ENCODE measurements around the gene MUC4.

The MUC4 gene

DNA sequence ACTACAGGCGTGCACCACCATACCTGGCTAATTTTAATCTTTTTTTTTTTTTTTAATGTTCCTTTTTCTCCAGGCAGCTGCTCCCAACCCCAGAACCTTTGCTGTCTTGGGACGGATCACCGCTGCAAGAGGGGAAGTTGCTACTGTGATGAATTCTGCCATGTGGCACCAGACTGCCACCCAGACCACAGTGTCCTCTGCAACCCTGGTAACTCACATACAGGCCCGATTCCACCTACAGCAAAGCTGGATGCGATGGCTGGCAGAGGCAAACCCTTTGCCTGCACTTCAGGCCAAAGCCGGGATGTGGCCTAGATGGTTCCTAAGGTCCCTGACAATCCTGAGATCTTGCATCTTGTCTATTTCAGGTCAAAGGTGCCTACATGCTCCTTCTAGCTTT is 103.7 kb downstream of the MUC4 start:
- H3K9me3 ChIP-seq (ENCODE audit: low read length): no peaks in the 10 kb centered on the region
- no peak overlapping the region for H3K27ac ChIP-seq (ENCODE audit: low read depth, low read length, poor library complexity, severe bottlenecking)
- no peak for TF ChIP-seq EZH2 (IDR thresholded peaks at IDR 0.05; ENCODE audit: borderline replicate concordance, low read length)
- TF ChIP-seq, protein P1, sequence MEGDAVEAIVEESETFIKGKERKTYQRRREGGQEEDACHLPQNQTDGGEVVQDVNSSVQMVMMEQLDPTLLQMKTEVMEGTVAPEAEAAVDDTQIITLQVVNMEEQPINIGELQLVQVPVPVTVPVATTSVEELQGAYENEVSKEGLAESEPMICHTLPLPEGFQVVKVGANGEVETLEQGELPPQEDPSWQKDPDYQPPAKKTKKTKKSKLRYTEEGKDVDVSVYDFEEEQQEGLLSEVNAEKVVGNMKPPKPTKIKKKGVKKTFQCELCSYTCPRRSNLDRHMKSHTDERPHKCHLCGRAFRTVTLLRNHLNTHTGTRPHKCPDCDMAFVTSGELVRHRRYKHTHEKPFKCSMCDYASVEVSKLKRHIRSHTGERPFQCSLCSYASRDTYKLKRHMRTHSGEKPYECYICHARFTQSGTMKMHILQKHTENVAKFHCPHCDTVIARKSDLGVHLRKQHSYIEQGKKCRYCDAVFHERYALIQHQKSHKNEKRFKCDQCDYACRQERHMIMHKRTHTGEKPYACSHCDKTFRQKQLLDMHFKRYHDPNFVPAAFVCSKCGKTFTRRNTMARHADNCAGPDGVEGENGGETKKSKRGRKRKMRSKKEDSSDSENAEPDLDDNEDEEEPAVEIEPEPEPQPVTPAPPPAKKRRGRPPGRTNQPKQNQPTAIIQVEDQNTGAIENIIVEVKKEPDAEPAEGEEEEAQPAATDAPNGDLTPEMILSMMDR (IDR thresholded peaks at IDR 0.05; ENCODE audit: low read length): no peak
- H3K9me2 ChIP-seq (ENCODE audit: low read depth, low read length): no peaks in the 10 kb centered on the region
- H3F3A ChIP-seq (ENCODE audit: insufficient read depth, low read length): no peaks in the 10 kb centered on the region
- H2AFZ ChIP-seq (ENCODE audit: low read length): no peak overlapping the region
- no peaks in the 10 kb centered on the region for H3K4me1 ChIP-seq (ENCODE audit: insufficient read depth, low read length, severe bottlenecking)
- H4K20me1 ChIP-seq (ENCODE audit: insufficient read depth, low read length): no peaks in the 10 kb centered on the region
- no peaks in the 10 kb centered on the region for H3K79me2 ChIP-seq (ENCODE audit: insufficient read depth, low read length)
- peaks cover 17% of the 10 kb centered on the region; the same call in 1 of the 2 replicates for H3K27me3 ChIP-seq (ENCODE audit: insufficient read depth, low read length)
- no peak overlapping the region for H3K9ac ChIP-seq (ENCODE audit: low read length)
- no peak overlapping the region for H3K4me3 ChIP-seq (ENCODE audit: low read depth, low read length, poor library complexity, severe bottlenecking)
- H3K36me3 ChIP-seq (ENCODE audit: insufficient read depth, low read length): no peaks in the 10 kb centered on the region
- no peak overlapping the region for H3K4me2 ChIP-seq (ENCODE audit: low read length)

DNA sequence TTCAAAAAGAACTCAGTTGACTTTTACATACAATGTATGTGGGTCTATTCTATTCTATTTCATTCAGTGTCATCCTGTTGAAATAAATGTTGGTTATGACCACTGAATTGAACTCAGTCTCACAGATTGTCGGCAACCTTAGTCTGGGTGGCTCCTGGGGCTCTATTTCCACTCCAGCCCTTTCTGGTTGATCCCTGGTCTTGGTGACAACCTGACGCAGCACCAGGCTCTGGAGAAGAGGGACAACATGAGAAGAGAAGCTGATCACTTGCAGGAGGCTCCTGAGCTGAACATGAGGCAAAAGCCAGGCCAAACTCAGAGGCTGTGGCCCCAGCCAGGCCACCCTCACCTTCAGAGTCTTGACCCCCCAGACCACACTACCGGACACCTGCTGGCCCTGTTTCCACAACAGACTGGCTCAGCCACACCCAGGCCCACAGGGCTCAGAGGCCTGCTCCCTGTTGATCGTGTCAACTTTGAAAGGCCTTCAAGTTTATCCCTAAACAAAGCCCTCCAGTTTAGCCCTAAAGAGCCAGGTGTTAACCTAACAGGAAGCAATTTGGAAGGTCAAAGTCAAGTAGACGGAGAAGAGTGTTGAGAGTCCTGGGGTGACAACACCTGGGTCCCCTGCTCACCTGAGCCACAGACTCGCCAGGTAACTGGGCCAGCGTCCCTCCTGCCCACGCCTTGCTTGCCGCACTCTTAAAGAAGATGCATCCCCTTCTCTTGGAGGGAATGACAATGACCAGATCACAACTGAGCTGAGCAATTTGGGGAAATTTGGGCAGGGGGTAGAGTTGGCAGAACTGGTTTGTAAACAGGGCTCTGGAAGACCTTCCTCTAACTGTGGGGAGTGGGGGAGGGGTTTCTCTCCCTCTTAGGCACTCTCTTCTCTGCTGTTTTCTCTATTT is 106.4 kb downstream of the MUC4 start:
- Histone ChIP-seq H3K9me3 (ENCODE audit: low read length) (no peaks in the 10 kb centered on the region), H3K9ac (ENCODE audit: low read length) (no peak overlapping the region), H3K9me2 (ENCODE audit: low read depth, low read length) (no peaks in the 10 kb centered on the region), H3K4me3 (ENCODE audit: low read depth, low read length, poor library complexity, severe bottlenecking) (no peak overlapping the region), H3K79me2 (ENCODE audit: insufficient read depth, low read length) (no peaks in the 10 kb centered on the region), H3K36me3 (ENCODE audit: insufficient read depth, low read length) (no peaks in the 10 kb centered on the region), H3K27me3 (ENCODE audit: insufficient read depth, low read length) (peaks cover 17% of the 10 kb centered on the region; the same call in 1 of the 2 replicates), H3K4me2 (ENCODE audit: low read length) (no peak overlapping the region), H3K4me1 (ENCODE audit: insufficient read depth, low read length, severe bottlenecking) (no peaks in the 10 kb centered on the region), H3F3A (ENCODE audit: insufficient read depth, low read length) (no peaks in the 10 kb centered on the region), H4K20me1 (ENCODE audit: insufficient read depth, low read length) (no peaks in the 10 kb centered on the region), H2AFZ (ENCODE audit: low read length) (no peak overlapping the region), H3K27ac (ENCODE audit: low read depth, low read length, poor library complexity, severe bottlenecking) (no peak overlapping the region)
- no peak for TF ChIP-seq EZH2 (IDR thresholded peaks at IDR 0.05; ENCODE audit: borderline replicate concordance, low read length)
- TF ChIP-seq, protein P1 (IDR thresholded peaks at IDR 0.05; ENCODE audit: low read length): no peak

DNA sequence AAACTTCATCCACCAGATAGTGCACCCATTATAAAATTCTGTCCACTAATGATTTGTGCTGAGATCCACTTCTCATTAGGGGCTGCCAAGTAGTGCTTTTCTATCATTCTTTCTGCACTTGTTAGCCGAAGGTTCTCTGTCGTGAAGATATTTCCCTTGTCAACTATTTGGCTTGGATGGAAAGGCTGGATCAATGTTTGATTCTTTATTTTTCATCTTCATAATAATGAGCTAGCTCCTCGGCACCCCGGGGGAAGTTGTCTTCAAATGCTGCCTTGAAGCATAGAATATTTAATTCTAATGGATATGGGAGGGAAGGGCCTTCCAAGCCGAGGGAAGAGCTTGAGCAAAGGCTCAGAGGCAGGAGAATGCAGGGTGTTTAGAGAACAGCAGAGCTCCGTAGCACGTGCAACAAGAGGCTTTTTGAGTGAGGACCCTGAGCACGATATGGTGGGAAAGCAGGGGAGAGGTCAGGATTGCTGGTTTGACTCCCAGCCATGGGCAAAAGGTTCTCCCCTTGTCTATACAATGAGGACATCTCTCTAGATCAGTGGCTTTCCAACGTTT is 107.2 kb downstream of the MUC4 start:
- no peak for TF ChIP-seq EZH2 (IDR thresholded peaks at IDR 0.05; ENCODE audit: borderline replicate concordance, low read length)
- TF ChIP-seq, protein P1 (IDR thresholded peaks at IDR 0.05; ENCODE audit: low read length): no peak
- peaks cover 17% of the 10 kb centered on the region; the same call in 1 of the 2 replicates for H3K27me3 ChIP-seq (ENCODE audit: insufficient read depth, low read length)
- no peak overlapping the region for H3K4me3 ChIP-seq (ENCODE audit: low read depth, low read length, poor library complexity, severe bottlenecking)
- H3K27ac ChIP-seq (ENCODE audit: low read depth, low read length, poor library complexity, severe bottlenecking): no peak overlapping the region
- no peaks in the 10 kb centered on the region for H3F3A ChIP-seq (ENCODE audit: insufficient read depth, low read length)
- H3K4me2 ChIP-seq (ENCODE audit: low read length): no peak overlapping the region
- no peak overlapping the region for H3K9ac ChIP-seq (ENCODE audit: low read length)
- no peaks in the 10 kb centered on the region for H3K79me2 ChIP-seq (ENCODE audit: insufficient read depth, low read length)
- H3K36me3 ChIP-seq (ENCODE audit: insufficient read depth, low read length): no peaks in the 10 kb centered on the region
- H3K9me2 ChIP-seq (ENCODE audit: low read depth, low read length): no peaks in the 10 kb centered on the region
- no peaks in the 10 kb centered on the region for H4K20me1 ChIP-seq (ENCODE audit: insufficient read depth, low read length)
- no peak overlapping the region for H2AFZ ChIP-seq (ENCODE audit: low read length)
- no peaks in the 10 kb centered on the region for H3K4me1 ChIP-seq (ENCODE audit: insufficient read depth, low read length, severe bottlenecking)
- H3K9me3 ChIP-seq (ENCODE audit: low read length): no peaks in the 10 kb centered on the region

Measured in OCI-LY1 (cell line).